Spleen (tissue), 11 donors: ENCODE measurements around the gene FGF14. TPM values are rescaled to one million over a fixed set of nuclear protein-coding genes. Genes with fewer than 3 reads are reported as not detected.

ENCODE experiments used
- DNase-seq: peaks from one replicate; pipeline ENCODE4 v3.0.0-alpha.2; 2020
- H3K27ac ChIP-seq, 8 donors: fragments of 200-600 bp; sonication (generic) in 7 of 8; 1 replicate in 4 of 8; 2 replicates in 4 of 8; pipeline versions ENCODE4 v1.5.0 to v1.8.0; 2016 to 2021; ENCODE audit warnings: inconsistent platforms in 4 of 8, mild to moderate bottlenecking in 4 of 8, moderate library complexity in 1 of 8
- H3K27me3 ChIP-seq, 7 donors: fragments of 200-600 bp; sonication (generic) in 6 of 7; replicated peaks in 1 of 7; 1 replicate in 4 of 7; 2 replicates in 3 of 7; pipeline versions ENCODE4 v1.5.0 to v1.8.0; 2016 to 2021; ENCODE audit warnings: inconsistent platforms in 3 of 7, mild to moderate bottlenecking in 1 of 7
- H3K36me3 ChIP-seq, 6 donors: fragments of 200-600 bp; sonication (generic) in 5 of 6; 1 replicate in 4 of 6; 2 replicates in 2 of 6; pipeline versions ENCODE4 v1.5.0 to v1.8.0; 2016 to 2021; ENCODE audit warnings: inconsistent platforms in 2 of 6
- H3K4me1 ChIP-seq, 6 donors: fragments of 200-600 bp; sonication (generic) in 5 of 6; 1 replicate in 3 of 6; 2 replicates in 3 of 6; pipeline versions ENCODE4 v1.5.0 to v1.8.0; 2016 to 2021; ENCODE audit warnings: inconsistent platforms in 3 of 6
- H3K4me3 ChIP-seq, 8 donors: fragments of 200-600 bp; sonication (generic) in 7 of 8; 1 replicate in 4 of 8; 2 replicates in 4 of 8; pipeline versions ENCODE4 v1.5.0 to v1.8.0; 2016 to 2021; ENCODE audit warnings: inconsistent platforms in 4 of 8, mild to moderate bottlenecking in 4 of 8, moderate library complexity in 2 of 8
- H3K9me3 ChIP-seq, 8 donors: fragments of 200-600 bp; sonication (generic) in 7 of 8; 1 replicate in 4 of 8; 2 replicates in 4 of 8; pipeline versions ENCODE4 v1.5.0 to v1.8.0; 2016 to 2021; ENCODE audit warnings: inconsistent platforms in 4 of 8
- POLR2A ChIP-seq, 3 donors: fragments of 450-650 bp; IDR thresholded peaks; one replicate each; pipeline ENCODE4 v1.5.1; 2017; ENCODE audit warnings: antibody characterized with exemption in 3 of 3, mild to moderate bottlenecking in 1 of 3
- POLR2AphosphoS5 ChIP-seq, 3 donors: sonication (generic); formaldehyde crosslinking; IDR thresholded peaks; one replicate each; pipeline ENCODE4 v1.5.1; 2017; ENCODE audit warnings: antibody characterized with exemption in 3 of 3
- WGBS, 5 donors: extraction: QIAGEN DNeasy Blood & Tissue Kit in 3 of 5; methylation state at CpG; one replicate each; pipeline versions ENCODE4 v1.1.5 to v1.1.7; 2013 to 2018; 5-methylcytosine and 5-hydroxymethylcytosine counted together
- intact Hi-C: fragments of 100-400 bp; cut with DNase I; formaldehyde crosslinking; loops from one replicate; pipeline ENCODE4 v1.15.0; 2023; ENCODE audit warnings: low total_unique reads
- polyA plus RNA-seq, 3 donors: library from polyadenylated mRNA; stranded (reverse); fragments of 200-250 nt; gene quantifications; one replicate each; pipeline ENCODE4 v1.2.1, GENCODE V29; 2013
- total RNA-seq, 7 donors: library from RNA; depleted of rRNA in 3 of 7; stranded (reverse); fragments of >200 nt in 3 of 7; fragmentation: NEBNext Ultra II Directional in 4 of 7; extraction: Animal tissue kit (Norgen Biotek cat#: 25700) in 4 of 7; gene quantifications; one replicate each; pipeline versions ENCODE4 v1.1.0 to v1.2.1, GENCODE V29; 2016 to 2021
- TF ChIP-seq, protein P1 (sequence below), 11 experiments: fragments of 200-600 bp in 7 of 11; fragments of 450-650 bp in 4 of 11; sonication (generic) in 4 of 11; IDR thresholded peaks in 8 of 11; conservative IDR thresholded peaks in 3 of 11; 1 replicate in 7 of 11; 2 replicates in 4 of 11; pipeline versions ENCODE4 v1.4.0 to v1.8.0; 2016 to 2021; ENCODE audit warnings: antibody characterized with exemption in 11 of 11, inconsistent platforms in 4 of 11, mild to moderate bottlenecking in 1 of 11
- donor health status: healthy with polysubstance abuse.
- donor health status: DM: no; HTN: no; CAD: no; lungs with moderate emphysema.
- donor health status: DM: no; HTN: no; CAD: no.
- donor health status: Bipolar disorder and iron deficiency.
- donor health status: healthy.
- donor health status: DM: no; HTN: no; CAD: no.
- donor health status: DM: yes; HTN: yes; CAD: no.

Gene FGF14
- total and polyA plus RNA-seq, 10 donors = 0.03 to 1.1 (median 0.05) TPM; not detected in 3

DNA sequence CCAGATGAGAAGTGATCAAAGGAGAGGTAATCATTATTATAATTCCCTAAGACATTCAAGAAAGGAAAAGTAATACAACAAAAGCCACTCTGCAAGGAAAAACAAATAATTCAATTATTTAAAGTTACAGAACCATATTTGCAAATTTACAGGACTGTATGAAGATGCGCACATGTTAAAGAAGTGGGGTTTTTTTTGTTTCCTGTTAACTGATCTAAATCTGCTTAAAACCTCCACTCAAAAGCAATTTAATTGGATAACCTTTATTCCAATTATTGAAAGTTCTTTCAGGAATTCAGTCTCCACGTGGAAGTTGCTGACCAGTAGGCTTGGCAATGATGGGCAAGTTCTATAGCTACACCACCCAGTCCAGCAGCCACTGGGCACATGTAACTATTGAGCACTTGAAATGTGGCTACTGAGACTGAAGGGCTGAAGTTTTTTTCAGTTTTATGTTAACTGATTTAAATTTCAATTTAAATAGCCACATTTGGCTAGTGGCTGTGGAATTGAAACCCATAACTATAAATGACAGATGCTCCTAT lies 232.3 kb downstream of the FGF14 start:
- no peaks in the 10 kb centered on the region for H3K4me1 ChIP-seq
- no peaks in the 10 kb centered on the region for H3K36me3 ChIP-seq
- H3K4me3 ChIP-seq = no peak overlapping the region
- TF ChIP-seq POLR2AphosphoS5 (IDR thresholded peaks at IDR 0.05) = no peak
- TF ChIP-seq, protein P1, sequence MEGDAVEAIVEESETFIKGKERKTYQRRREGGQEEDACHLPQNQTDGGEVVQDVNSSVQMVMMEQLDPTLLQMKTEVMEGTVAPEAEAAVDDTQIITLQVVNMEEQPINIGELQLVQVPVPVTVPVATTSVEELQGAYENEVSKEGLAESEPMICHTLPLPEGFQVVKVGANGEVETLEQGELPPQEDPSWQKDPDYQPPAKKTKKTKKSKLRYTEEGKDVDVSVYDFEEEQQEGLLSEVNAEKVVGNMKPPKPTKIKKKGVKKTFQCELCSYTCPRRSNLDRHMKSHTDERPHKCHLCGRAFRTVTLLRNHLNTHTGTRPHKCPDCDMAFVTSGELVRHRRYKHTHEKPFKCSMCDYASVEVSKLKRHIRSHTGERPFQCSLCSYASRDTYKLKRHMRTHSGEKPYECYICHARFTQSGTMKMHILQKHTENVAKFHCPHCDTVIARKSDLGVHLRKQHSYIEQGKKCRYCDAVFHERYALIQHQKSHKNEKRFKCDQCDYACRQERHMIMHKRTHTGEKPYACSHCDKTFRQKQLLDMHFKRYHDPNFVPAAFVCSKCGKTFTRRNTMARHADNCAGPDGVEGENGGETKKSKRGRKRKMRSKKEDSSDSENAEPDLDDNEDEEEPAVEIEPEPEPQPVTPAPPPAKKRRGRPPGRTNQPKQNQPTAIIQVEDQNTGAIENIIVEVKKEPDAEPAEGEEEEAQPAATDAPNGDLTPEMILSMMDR (IDR thresholded peaks at IDR 0.05 in 8 of 11, conservative IDR thresholded peaks at IDR 0.05 in 3 of 11) = no peak
- no peak for TF ChIP-seq POLR2A (IDR thresholded peaks at IDR 0.05)
- no peaks in the 10 kb centered on the region for H3K27me3 ChIP-seq
- H3K9me3 ChIP-seq = no peaks in the 10 kb centered on the region
- intact Hi-C loops = no loop called here
- no peak overlapping the region for H3K27ac ChIP-seq
- WGBS, 5 donors = 64 to 68% (median 66%) methylated on average over 2 of the region's 2 CpGs
- DNase-seq = no peak

DNA sequence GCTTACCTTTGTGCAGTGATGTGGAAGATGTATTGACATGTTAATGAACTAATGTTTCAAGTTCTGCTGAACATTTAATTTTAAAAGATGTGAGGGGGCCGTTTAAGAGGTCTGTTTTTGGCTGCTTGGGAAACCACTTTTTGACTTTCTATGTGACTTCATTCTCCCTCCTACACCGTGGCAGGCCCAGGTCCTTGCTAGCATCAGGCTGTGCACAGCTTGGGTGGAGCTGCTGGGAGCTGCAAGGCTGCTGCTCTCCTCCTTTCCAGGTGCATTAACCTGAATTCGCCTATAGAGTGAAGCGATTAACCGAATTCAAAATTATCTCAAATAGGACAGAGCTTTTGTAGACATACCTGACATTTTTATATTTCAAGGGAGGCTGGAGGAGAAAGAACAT lies 249.1 kb downstream of the FGF14 start:
- Histone ChIP-seq H3K27me3 (peaks cover 0 to 5% (median 0%) of the 10 kb centered on the region in 7 donors), H3K4me1 (no peaks in the 10 kb centered on the region), H3K9me3 (peaks cover 0 to 2% (median 0%) of the 10 kb centered on the region in 8 donors), H3K27ac (no peak overlapping the region), H3K4me3 (no peak overlapping the region), H3K36me3 (no peaks in the 10 kb centered on the region)
- TF ChIP-seq, protein P1 (IDR thresholded peaks at IDR 0.05 in 8 of 11, conservative IDR thresholded peaks at IDR 0.05 in 3 of 11) = no peak
- TF ChIP-seq POLR2AphosphoS5 (IDR thresholded peaks at IDR 0.05) (no peak), POLR2A (IDR thresholded peaks at IDR 0.05) (no peak)
- intact Hi-C loops = no loop called here
- WGBS, 5 donors = 74 to 83% (median 76%) methylated on average over 5 of the region's 5 CpGs
- DNase-seq = no peak

DNA sequence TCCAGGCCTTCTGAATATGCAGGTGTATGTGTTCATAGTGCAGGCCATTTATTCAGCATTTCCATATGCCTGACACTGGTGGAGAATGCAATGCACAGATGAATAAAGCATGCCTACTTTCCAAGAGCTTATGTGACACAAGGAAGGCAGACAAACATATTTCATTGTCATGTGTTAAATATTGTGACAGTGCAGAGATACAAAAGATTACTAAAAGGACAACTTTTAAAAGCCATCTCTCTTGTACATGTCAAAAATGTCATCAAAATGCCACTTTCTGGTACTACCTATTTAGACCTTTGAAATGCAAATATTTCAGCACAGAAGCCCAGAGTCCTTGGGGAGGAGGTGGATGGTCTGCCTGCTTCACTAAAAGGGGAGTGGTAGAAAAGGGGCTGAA lies 254.5 kb downstream of the FGF14 start:
- TF ChIP-seq, protein P1 (IDR thresholded peaks at IDR 0.05 in 8 of 11, conservative IDR thresholded peaks at IDR 0.05 in 3 of 11) = no peak
- TF ChIP-seq POLR2AphosphoS5 (IDR thresholded peaks at IDR 0.05) (no peak), POLR2A (IDR thresholded peaks at IDR 0.05) (no peak)
- no peaks in the 10 kb centered on the region for H3K36me3 ChIP-seq
- no peaks in the 10 kb centered on the region for H3K4me1 ChIP-seq
- intact Hi-C loops = loop anchor here (10.0 kb wide), 1 partner anchor 407 kb away; no protein-coding TSS in a partner anchor
- DNase-seq = no peak
- no peak overlapping the region for H3K4me3 ChIP-seq
- H3K27me3 ChIP-seq = peaks cover 0 to 2% (median 0%) of the 10 kb centered on the region in 7 donors
- H3K9me3 ChIP-seq = no peaks in the 10 kb centered on the region
- H3K27ac ChIP-seq = no peak overlapping the region

DNA sequence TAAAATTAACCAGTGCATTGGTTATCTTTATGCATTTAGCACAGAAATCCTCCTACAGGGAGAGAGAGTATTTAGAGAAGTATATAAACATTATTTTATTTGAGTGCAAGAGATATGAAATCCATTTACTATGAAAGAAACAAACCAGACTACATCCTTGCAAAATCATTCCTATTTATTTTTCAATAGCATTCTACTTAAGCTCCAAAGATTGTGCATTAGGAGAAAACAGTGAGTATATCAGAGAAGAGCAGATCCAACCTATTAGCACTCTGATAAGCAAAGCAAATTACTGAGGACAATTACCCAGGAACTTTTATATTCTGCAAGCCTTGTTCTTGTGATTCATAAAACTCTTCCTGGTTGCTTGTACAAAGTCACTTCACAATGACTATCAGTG lies 256.1 kb downstream of the FGF14 start:
- intact Hi-C loops = loop anchor here (10.0 kb wide), 1 partner anchor 409 kb away; no protein-coding TSS in a partner anchor
- Histone ChIP-seq H3K4me3 (no peak overlapping the region), H3K27me3 (no peaks in the 10 kb centered on the region), H3K4me1 (no peaks in the 10 kb centered on the region), H3K36me3 (no peaks in the 10 kb centered on the region), H3K27ac (no peak overlapping the region), H3K9me3 (no peaks in the 10 kb centered on the region)
- no peak for DNase-seq
- TF ChIP-seq POLR2AphosphoS5 (IDR thresholded peaks at IDR 0.05) (no peak), POLR2A (IDR thresholded peaks at IDR 0.05) (no peak)
- TF ChIP-seq, protein P1 (IDR thresholded peaks at IDR 0.05 in 8 of 11, conservative IDR thresholded peaks at IDR 0.05 in 3 of 11) = no peak
